HK-2 (cell line): ENCODE results near the gene TBX21.

Source experiments
- DNase-seq: peaks from one replicate; pipeline ENCODE4 v3.0.0-alpha.2; 2018; ENCODE audit not compliant: unreplicated experiment

Gene TBX21

DNA sequence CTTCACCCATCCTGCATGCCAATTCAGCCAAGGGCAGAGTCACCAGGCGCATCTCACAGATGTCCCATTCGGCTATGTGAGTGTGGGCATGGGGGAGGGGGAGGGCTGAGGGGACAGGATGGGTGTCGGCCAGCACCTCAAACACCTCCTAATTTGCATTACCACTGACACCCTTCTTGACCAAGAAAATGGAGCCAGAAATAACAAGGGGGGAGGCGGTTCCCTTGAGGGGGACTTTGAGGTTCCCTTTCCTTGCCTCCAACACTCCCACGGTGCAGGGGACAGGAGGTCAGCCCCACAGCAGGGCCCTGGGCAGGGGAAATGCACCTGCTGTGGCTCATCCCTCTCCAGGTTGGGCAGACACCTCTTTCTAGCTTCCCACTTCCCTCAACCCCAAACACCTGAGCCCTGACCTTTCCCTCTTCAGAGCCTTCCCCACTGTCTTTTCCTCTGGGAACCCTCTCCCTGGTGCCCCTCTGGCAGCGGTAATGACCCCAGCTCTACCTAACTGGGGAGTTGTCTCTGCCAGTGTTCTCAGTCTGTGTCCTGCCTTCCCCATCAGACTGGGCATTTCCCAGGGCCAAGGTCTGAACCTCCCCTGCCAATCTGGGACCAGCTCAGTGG lies 18.2 kb upstream of the TBX21 start:
- no peak for DNase-seq

DNA sequence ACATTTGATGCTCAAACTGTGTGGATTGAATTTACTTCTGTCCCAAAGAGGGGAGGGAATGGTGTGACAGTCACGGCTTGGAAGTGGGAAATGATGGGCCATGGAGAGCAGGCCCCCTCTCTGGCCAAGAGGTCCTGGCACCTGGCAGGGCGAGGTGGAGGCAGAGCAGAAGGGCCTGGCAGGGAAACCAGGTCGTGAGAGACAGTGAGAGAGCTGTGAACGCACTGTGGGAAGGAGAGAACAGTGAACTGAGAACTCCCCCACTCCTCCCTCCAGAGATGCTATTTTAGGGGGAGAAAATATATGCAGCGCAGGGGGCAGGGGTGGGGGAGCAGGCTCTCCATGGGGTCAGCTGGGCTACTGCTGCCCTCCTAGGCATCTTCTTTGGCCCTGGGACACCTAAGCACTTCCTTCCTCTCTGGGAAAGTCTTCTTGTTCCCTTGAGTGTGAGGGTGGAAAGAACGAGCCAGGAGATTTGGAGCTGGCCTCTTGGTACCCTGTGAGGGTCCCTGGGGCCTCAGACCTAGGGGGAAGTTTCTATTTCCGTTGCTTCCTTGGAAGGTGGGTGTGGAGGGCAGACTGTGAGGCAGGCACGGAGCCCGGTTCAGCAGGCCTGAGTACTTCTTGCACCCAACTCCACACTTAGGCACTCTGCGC lies 17.2 kb upstream of the TBX21 start:
- DNase-seq = no peak

GRCh38 chr17:47716375-47716774 lies 16.7 kb upstream of the TBX21 start:
- DNase-seq = no peak

- no peak for DNase-seq
Observed at GRCh38 chr17:47717261-47717697, 15.8 kb upstream of the TBX21 start.

- peak; percentile 68 for DNase-seq
Observed at GRCh38 chr17:47717979-47718621, 14.9 kb upstream of the TBX21 start.

- no peak for DNase-seq
Observed at GRCh38 chr17:47718634-47719405, 14.2 kb upstream of the TBX21 start.

DNA sequence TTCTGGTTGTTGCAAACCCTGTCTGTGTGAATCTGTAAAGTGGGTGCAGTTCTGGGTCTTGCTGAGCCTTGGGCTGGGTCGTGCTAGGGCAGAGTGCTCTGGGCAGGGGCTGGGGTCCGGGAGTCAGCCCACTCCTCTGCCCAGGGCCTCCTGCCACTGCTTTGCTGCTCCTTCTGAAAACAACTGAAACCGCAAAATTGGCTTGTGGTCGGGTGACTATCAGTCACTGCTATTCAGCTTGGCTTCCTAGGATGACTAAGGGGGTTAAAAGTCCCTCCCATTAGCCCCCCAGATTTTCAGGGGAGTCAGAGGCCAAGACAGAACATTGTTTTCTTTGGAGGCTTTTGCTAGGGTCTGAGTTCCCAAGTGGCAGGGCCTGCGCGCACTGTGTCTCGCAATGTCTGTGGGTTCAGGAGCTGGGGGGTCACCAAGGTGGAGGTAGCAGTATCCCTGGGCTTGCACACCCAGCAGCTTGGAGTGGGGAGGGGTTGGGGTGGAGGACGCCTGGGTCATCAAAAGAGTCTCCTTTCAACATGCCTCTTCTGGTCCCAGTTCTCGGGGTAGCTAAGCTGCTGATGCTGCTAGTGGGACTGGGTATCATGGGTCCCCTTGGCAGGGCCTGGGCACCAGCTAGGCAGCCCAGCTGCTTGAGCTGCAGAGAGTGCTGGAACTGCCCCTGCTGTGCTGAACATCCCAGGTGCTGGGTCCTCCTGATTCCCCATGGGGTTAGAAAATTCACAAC lies 13.5 kb upstream of the TBX21 start:
- peak; percentile 74 for DNase-seq

- DNase-seq = no peak
Observed at GRCh38 chr17:47720196-47720595, 12.8 kb upstream of the TBX21 start.

- peak; percentile 79 for DNase-seq
Observed at GRCh38 chr17:47720754-47721533, 12.1 kb upstream of the TBX21 start.

GRCh38 chr17:47721725-47722124 lies 11.3 kb upstream of the TBX21 start:
- no peak for DNase-seq

DNA sequence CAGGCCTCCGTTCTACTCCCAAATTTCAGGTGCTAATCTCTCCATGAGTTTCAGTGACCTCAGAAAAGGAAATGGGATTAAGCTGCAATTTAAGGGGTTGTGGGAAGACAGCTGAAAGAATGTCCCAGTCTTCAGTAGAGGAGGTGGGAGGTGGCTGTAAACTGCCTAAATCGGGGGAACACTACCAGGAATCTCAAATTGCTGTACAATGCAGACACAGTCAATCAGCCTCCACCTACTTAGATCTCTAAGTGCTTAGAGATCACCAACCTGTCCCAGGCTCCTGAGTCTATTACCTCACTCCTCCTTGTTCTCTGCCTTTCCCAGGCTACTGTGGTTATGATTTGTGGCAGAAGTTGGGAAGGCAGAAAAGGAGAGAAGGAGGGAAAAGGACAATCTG lies 8.3 kb upstream of the TBX21 start:
- DNase-seq = no peak

DNA sequence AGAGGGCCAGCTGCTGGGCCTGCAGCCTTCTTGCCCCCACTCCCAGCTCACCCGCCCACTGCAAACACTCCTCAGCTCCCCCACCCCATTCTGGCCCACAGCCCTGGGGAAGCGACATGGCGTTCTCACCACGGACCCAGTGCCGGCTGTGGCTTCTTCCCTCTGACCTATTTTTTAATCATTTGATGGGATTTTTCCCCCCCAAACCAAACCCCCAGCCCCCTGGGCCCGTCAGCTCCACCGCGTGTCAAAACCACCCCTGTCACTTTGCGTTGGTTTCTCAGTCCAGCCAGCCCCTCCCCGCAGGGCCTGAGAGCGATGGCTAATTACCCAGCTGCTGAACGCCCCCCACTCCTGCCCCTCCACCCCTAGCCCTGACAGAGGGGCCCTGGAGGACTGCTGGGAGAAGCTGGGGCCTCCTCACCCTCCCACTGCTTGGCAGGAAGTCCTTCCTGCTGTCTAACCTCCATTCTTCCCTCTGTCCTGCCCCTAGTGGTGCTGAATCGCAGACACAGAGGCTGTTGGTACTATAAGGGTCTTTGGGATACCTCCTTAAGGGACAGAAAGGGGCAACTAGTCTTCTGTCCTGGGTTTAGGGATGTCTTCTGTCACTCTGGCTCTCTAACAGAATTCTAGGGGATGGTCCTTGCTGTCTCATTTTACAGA lies 7.5 kb upstream of the TBX21 start:
- DNase-seq = no peak

DNA sequence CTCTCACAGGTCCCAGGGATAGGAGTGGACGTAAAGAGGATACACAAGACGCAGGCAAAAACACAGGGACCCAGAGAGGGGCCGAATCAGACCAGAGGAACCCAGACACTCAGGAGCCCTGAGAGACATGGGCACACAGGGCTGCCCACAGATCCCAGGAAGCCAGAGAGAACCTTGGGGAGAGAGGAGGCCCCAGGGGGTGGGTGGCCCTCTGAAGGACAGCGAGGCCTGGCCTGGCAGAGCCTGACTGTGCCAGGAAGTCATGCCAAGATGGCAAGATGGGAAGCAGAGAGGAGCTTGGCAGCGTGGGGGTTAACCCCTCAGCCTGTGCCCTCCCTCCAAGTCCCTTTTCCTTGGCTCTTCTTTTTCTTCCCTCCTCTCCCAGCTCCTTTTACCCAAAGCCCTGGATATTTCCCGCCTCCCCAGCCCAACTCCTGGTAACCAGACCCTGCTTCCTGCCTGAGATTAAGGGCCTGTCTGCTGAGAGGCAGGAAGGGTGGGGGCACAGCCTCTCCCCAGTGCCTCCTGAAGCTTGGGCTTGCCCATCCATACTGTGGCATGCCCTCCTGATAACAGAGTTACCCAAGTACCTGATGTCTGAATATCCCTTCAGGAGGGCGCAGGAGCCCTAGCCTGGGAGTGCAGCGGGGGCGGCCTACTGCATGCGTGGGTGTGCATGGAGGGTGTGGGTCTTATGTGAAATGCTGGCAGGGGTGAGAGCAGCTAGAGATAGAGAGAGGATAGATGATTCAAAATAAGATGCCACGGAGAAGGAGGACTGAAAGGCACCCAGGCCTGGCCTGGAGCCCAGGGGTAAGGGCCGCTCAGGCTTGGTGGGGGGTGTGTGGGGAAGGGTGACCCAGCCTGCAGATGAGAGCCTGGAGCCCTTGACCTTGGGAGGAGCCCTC lies 6.0 kb upstream of the TBX21 start:
- DNase-seq = no peak

DNA sequence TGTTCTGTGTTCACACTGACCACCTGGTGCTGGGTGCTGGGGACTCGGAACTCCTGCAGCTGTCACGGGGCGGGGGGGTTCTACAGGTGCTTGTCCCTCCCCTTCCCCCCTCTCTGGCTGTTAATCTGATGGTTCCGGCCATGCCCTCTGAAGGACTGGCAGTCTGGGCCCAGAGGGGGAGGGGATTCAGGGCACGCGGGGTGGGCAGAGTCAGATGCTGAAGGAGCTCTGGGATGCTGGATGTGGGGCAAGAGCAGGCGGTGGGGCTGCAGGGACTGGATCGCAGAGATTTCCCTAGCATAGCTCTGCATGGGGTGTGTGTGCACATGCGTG lies 5.4 kb upstream of the TBX21 start:
- DNase-seq = no peak

GRCh38 chr17:47728214-47728877 lies 4.7 kb upstream of the TBX21 start:
- no peak for DNase-seq

- no peak for DNase-seq
Observed at GRCh38 chr17:47729476-47729875, 3.6 kb upstream of the TBX21 start.

- DNase-seq = no peak
Observed at GRCh38 chr17:47730681-47731080, 2.4 kb upstream of the TBX21 start.

GRCh38 chr17:47731396-47731795 lies 1.6 kb upstream of the TBX21 start:
- no peak for DNase-seq
